Neuronal stem cell (in vitro differentiated cells): ENCODE measurements around the gene MCCC1.

Experiments
- DNase-seq: peaks from one replicate; pipeline ENCODE4 v3.0.0-alpha.2; 2013; ENCODE audit warnings: low spot score
- H2AFZ ChIP-seq: one replicate; pipeline ENCODE4 v1.6.1; 2013; ENCODE audit warnings: mild to moderate bottlenecking, low read length, inconsistent platforms
- H2AK5ac ChIP-seq: 2 replicates; pipeline ENCODE4 v1.6.1; 2013; ENCODE audit warnings: low read depth, mild to moderate bottlenecking, inconsistent platforms, low read length, moderate library complexity, mixed read lengths
- H2BK120ac ChIP-seq: 2 replicates; pipeline ENCODE4 v1.6.1; 2013; ENCODE audit warnings: low read depth, mild to moderate bottlenecking, inconsistent platforms, low read length, moderate library complexity, mixed read lengths
- H2BK12ac ChIP-seq: one replicate; pipeline ENCODE4 v1.6.1; 2013; ENCODE audit warnings: low read length, inconsistent platforms
- H2BK15ac ChIP-seq: 2 replicates; pipeline ENCODE4 v1.6.1; 2013; ENCODE audit warnings: mild to moderate bottlenecking, low read length, inconsistent platforms, mixed read lengths
- H2BK5ac ChIP-seq: one replicate; pipeline ENCODE4 v1.6.1; 2013; ENCODE audit warnings: inconsistent platforms, mild to moderate bottlenecking, low read length, moderate library complexity
- H3K14ac ChIP-seq: one replicate; pipeline ENCODE4 v1.6.1; 2013; ENCODE audit warnings: low read length, inconsistent platforms
- H3K18ac ChIP-seq: 2 replicates; pipeline ENCODE4 v1.6.1; 2013; ENCODE audit warnings: low read length, inconsistent platforms
- H3K23ac ChIP-seq: 2 replicates; pipeline ENCODE4 v1.6.1; 2013; ENCODE audit warnings: low read depth, mild to moderate bottlenecking, mixed read lengths, low read length, inconsistent platforms; ENCODE audit not compliant: poor library complexity
- H3K27ac ChIP-seq: replicated peaks from 3 replicates; pipeline ENCODE4 v1.5.1; 2013; ENCODE audit warnings: low read length, inconsistent platforms
- H3K27me3 ChIP-seq, 3 experiments: 2 replicates each; pipeline ENCODE4 v1.6.1; 2013; ENCODE audit warnings: low read length in 3 of 3, mild to moderate bottlenecking in 2 of 3, inconsistent platforms in 1 of 3, low read depth in 1 of 3, mixed read lengths in 1 of 3, moderate library complexity in 1 of 3; ENCODE audit not compliant: control insufficient read depth in 3 of 3, insufficient read depth in 3 of 3
- H3K36me3 ChIP-seq, 2 donors: replicated peaks in 1 of 2; 2 replicates each; pipeline ENCODE4 v1.6.1; 2013; ENCODE audit warnings: low read length in 2 of 2; ENCODE audit not compliant: control insufficient read depth in 2 of 2, insufficient read depth in 2 of 2
- H3K4ac ChIP-seq: 2 replicates; pipeline ENCODE4 v1.6.1; 2013; ENCODE audit warnings: inconsistent platforms, mild to moderate bottlenecking, low read length, moderate library complexity
- H3K4me1 ChIP-seq, 2 donors: 1 replicate in 1 of 2; 2 replicates in 1 of 2; pipeline ENCODE4 v1.6.1; 2013; ENCODE audit warnings: low read length in 2 of 2, low read depth in 1 of 2; ENCODE audit not compliant: control insufficient read depth in 2 of 2, insufficient read depth in 1 of 2
- H3K4me2 ChIP-seq: one replicate; pipeline ENCODE4 v1.6.1; 2013; ENCODE audit warnings: mild to moderate bottlenecking, low read length, inconsistent platforms; ENCODE audit not compliant: insufficient read depth, poor library complexity, severe bottlenecking
- H3K4me3 ChIP-seq, 2 donors: 2 replicates each; pipeline ENCODE4 v1.5.1; 2013; ENCODE audit warnings: low read length in 2 of 2, mild to moderate bottlenecking in 2 of 2, inconsistent platforms in 1 of 2, moderate library complexity in 1 of 2
- H3K79me1 ChIP-seq: one replicate; pipeline ENCODE4 v1.6.1; 2013; ENCODE audit warnings: low read depth, mild to moderate bottlenecking, inconsistent platforms, low read length, moderate library complexity
- H3K9ac ChIP-seq: one replicate; pipeline ENCODE4 v1.6.1; 2013; ENCODE audit warnings: mild to moderate bottlenecking, low read depth, low read length, inconsistent platforms; ENCODE audit not compliant: poor library complexity
- H3K9me3 ChIP-seq, 2 donors: replicated peaks in 1 of 2; 2 replicates each; pipeline versions ENCODE3 to v1.6.1; 2013; ENCODE audit warnings: low read length in 2 of 2, mild to moderate bottlenecking in 2 of 2, inconsistent platforms in 1 of 2, low read depth in 1 of 2, mixed read lengths in 1 of 2, moderate library complexity in 1 of 2; ENCODE audit not compliant: control insufficient read depth in 2 of 2, insufficient read depth in 1 of 2
- H4K8ac ChIP-seq: one replicate; pipeline ENCODE4 v1.6.1; 2013; ENCODE audit warnings: low read depth, mild to moderate bottlenecking, inconsistent platforms, low read length, moderate library complexity
- H4K91ac ChIP-seq: one replicate; pipeline ENCODE4 v1.6.1; 2013; ENCODE audit warnings: low read length, low read depth, mild to moderate bottlenecking, inconsistent platforms; ENCODE audit not compliant: poor library complexity
- WGBS, 2 donors: extraction: QIAGEN DNeasy Blood & Tissue Kit; methylation state at CpG; one replicate each; pipeline ENCODE4 v1.1.7; 2013; ENCODE audit warnings: missing lambda C conversion rate in 2 of 2, mixed read lengths in 1 of 2; ENCODE audit not compliant: insufficient read length in 2 of 2, insufficient replicate concordance in 1 of 2; ENCODE audit errors: extremely low coverage in 2 of 2; 5-methylcytosine and 5-hydroxymethylcytosine counted together

Gene MCCC1

DNA sequence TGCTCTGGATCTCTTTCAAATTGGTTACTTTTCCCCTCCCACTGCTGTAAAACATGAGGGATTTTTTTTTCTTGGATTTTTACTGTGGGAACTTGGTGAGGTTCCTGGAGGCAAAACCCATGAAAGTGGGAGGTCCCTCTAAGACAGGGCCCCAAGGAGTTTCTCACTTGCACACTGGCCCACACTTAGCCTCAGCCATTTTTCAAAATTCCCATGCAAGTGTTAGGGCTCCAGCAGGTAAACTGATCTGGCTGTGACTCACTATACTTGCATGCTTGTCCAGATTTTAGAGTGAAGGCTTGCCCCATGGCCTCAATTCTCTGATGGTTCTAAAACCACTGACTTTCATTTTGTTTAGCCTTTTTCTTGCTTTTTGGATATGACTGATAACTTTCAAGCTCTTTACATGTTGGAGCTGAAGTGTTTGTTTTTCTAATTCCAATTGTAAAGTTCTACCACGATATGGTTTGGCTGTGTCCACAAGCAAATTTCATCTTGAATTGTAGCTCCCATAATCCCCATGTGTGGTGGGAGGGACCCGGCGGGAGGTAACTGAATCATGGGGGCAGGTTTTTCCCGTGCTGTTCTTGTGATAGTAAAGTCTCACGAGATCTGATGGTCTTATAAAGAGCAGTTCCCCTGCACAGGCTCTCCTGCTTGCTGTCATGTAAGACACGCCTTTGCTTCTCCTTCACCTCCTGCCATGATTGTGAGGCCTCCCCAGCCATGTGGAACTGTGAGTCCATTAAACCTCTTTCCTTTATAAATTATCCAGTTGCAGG lies 37.7 kb downstream of the MCCC1 start:
- no CpG with 5 or more reads among the region's 6 CpGs for WGBS, 2 donors
- no peak overlapping the region for H2AK5ac ChIP-seq
- H3K4me3 ChIP-seq, result no peak overlapping the region
- H2BK120ac ChIP-seq, result no peak overlapping the region
- H3K9me3 ChIP-seq, result peaks cover 0 to 6% of the 10 kb centered on the region in 2 donors
- H3K36me3 ChIP-seq, result peaks cover 2 to 6% of the 10 kb centered on the region in 2 donors
- H3K9ac ChIP-seq, result no peak overlapping the region
- H2BK12ac ChIP-seq, result no peak overlapping the region
- H3K4ac ChIP-seq, result no peak overlapping the region
- no peak overlapping the region for H4K91ac ChIP-seq
- no peak overlapping the region for H2BK15ac ChIP-seq
- H2BK5ac ChIP-seq, result no peak overlapping the region
- H3K27ac ChIP-seq, result no peak overlapping the region
- no peak overlapping the region for H3K14ac ChIP-seq
- H4K8ac ChIP-seq, result no peak overlapping the region
- H3K27me3 ChIP-seq, result no peaks in the 10 kb centered on the region
- DNase-seq, result no peak
- H3K79me1 ChIP-seq, result no peaks in the 10 kb centered on the region
- H3K18ac ChIP-seq, result no peak overlapping the region
- no peak overlapping the region for H3K4me2 ChIP-seq
- no peak overlapping the region for H3K23ac ChIP-seq
- H3K4me1 ChIP-seq, result no peaks in the 10 kb centered on the region
- H2AFZ ChIP-seq, result no peak overlapping the region

- Histone ChIP-seq H3K14ac (no peak overlapping the region), H3K23ac (no peak overlapping the region), H3K4me3 (no peak overlapping the region), H3K27me3 (no peaks in the 10 kb centered on the region), H3K36me3 (peaks cover 0 to 17% of the 10 kb centered on the region in 2 donors), H3K9ac (no peak overlapping the region), H2AK5ac (no peak overlapping the region), H3K18ac (no peak overlapping the region), H3K4ac (no peak overlapping the region), H3K27ac (no peak overlapping the region), H2BK120ac (no peak overlapping the region), H2BK15ac (no peak overlapping the region), H3K79me1 (no peaks in the 10 kb centered on the region), H3K9me3 (no peaks in the 10 kb centered on the region), H4K91ac (no peak overlapping the region), H2BK5ac (no peak overlapping the region), H2AFZ (no peak overlapping the region), H3K4me2 (no peak overlapping the region), H4K8ac (no peak overlapping the region), H2BK12ac (no peak overlapping the region), H3K4me1 (no peaks in the 10 kb centered on the region)
- no peak for DNase-seq
- no CpG with 5 or more reads among the region's 2 CpGs for WGBS, 2 donors
Observed at GRCh38 chr3:183058351-183058750, 40.9 kb downstream of the MCCC1 start.

- Histone ChIP-seq H4K8ac (no peak overlapping the region), H3K18ac (no peak overlapping the region), H4K91ac (no peak overlapping the region), H2BK120ac (no peak overlapping the region), H3K23ac (no peak overlapping the region), H2BK15ac (no peak overlapping the region), H3K79me1 (no peaks in the 10 kb centered on the region), H3K4me1 (no peaks in the 10 kb centered on the region), H2AK5ac (no peak overlapping the region), H2AFZ (no peak overlapping the region), H3K4ac (no peak overlapping the region), H3K27me3 (no peaks in the 10 kb centered on the region), H3K4me3 (no peak overlapping the region), H3K27ac (no peak overlapping the region), H3K9me3 (peaks cover 1 to 13% of the 10 kb centered on the region in 2 donors), H2BK12ac (no peak overlapping the region), H2BK5ac (no peak overlapping the region), H3K36me3 (peaks cover 3 to 45% of the 10 kb centered on the region in 2 donors), H3K9ac (no peak overlapping the region), H3K14ac (no peak overlapping the region), H3K4me2 (no peak overlapping the region)
- no peak for DNase-seq
Observed at GRCh38 chr3:183050706-183051105, 48.6 kb downstream of the MCCC1 start.

GRCh38 chr3:183046883-183047282 lies 52.4 kb downstream of the MCCC1 start:
- H2AFZ ChIP-seq, result no peak overlapping the region
- H4K91ac ChIP-seq, result no peak overlapping the region
- no peak overlapping the region for H3K23ac ChIP-seq
- no peak overlapping the region for H2BK5ac ChIP-seq
- H2AK5ac ChIP-seq, result no peak overlapping the region
- no peak overlapping the region for H3K14ac ChIP-seq
- no peak overlapping the region for H3K4ac ChIP-seq
- H3K27ac ChIP-seq, result no peak overlapping the region
- no peak overlapping the region for H3K4me2 ChIP-seq
- H2BK15ac ChIP-seq, result no peak overlapping the region
- H3K9ac ChIP-seq, result no peak overlapping the region
- no peaks in the 10 kb centered on the region for H3K4me1 ChIP-seq
- H3K4me3 ChIP-seq, result no peak overlapping the region
- peaks cover 1 to 13% of the 10 kb centered on the region in 2 donors for H3K9me3 ChIP-seq
- peaks cover 7 to 58% of the 10 kb centered on the region in 2 donors for H3K36me3 ChIP-seq
- no peaks in the 10 kb centered on the region for H3K79me1 ChIP-seq
- H4K8ac ChIP-seq, result no peak overlapping the region
- DNase-seq, result no peak
- H3K27me3 ChIP-seq, result no peaks in the 10 kb centered on the region
- H2BK12ac ChIP-seq, result no peak overlapping the region
- no peak overlapping the region for H3K18ac ChIP-seq
- WGBS, 2 donors, result no CpG with 5 or more reads among the region's 2 CpGs
- no peak overlapping the region for H2BK120ac ChIP-seq
